GM12878 (cell line): ENCODE results near the gene SURF4. TPM values are rescaled to one million over a fixed set of nuclear protein-coding genes. Genes with fewer than 3 reads are reported as not detected.
A peak's percentile ranks its signal among the peaks of the same experiment; 100 is the strongest.

Experiments used
- BRCA1 ChIP-seq: IDR thresholded peaks from 2 replicates; pipeline ENCODE4 v1.6.1; 2011; ENCODE audit warnings: low read depth, low read length, improper control_type of control experiment
- E2F4 ChIP-seq: IDR thresholded peaks from 2 replicates; pipeline ENCODE4 v1.6.1; 2012; ENCODE audit warnings: low read depth, low read length, improper control_type of control experiment
- E2F8 ChIP-seq: fragments of 450-650 bp; IDR thresholded peaks from 2 replicates; pipeline ENCODE4 v1.6.1; 2018; ENCODE audit warnings: mild to moderate bottlenecking, low read depth, moderate library complexity; ENCODE audit not compliant: partially characterized antibody
- FOS ChIP-seq: IDR thresholded peaks from 3 replicates; pipeline ENCODE4 v1.6.1; 2011; ENCODE audit warnings: borderline replicate concordance; ENCODE audit not compliant: insufficient read length; ENCODE audit errors: extremely low read depth
- GATAD2B ChIP-seq: fragments of 450-650 bp; conservative IDR thresholded peaks from 2 replicates; pipeline ENCODE4 v1.6.1; 2017; ENCODE audit warnings: low read depth, mild to moderate bottlenecking, moderate library complexity
- HDAC6 ChIP-seq: fragments of 200-600 bp; sonication (generic); IDR thresholded peaks from one replicate; pipeline ENCODE4 v1.8.0; 2017; ENCODE audit warnings: antibody characterized with exemption; ENCODE audit not compliant: unreplicated experiment
- IKZF2 ChIP-seq, 2 experiments: fragments of 450-650 bp; IDR thresholded peaks; 2 replicates each; pipeline ENCODE4 v1.6.1; 2017; ENCODE audit warnings: mild to moderate bottlenecking in 2 of 2, moderate library complexity in 2 of 2
- IRF5 ChIP-seq: fragments of 450-650 bp; IDR thresholded peaks from 2 replicates; pipeline ENCODE4 v1.6.1; 2017; ENCODE audit warnings: borderline replicate concordance
- LARP7 ChIP-seq: fragments of 450-650 bp; IDR thresholded peaks from 2 replicates; pipeline ENCODE4 v1.6.1; 2017; ENCODE audit warnings: mild to moderate bottlenecking
- MYC ChIP-seq: IDR thresholded peaks from 2 replicates; pipeline ENCODE4 v1.6.1; 2011; ENCODE audit warnings: mild to moderate bottlenecking, low read length, moderate library complexity, inconsistent platforms; ENCODE audit not compliant: insufficient read depth, insufficient replicate concordance, insufficient read length, severe bottlenecking
- NBN ChIP-seq: fragments of 450-650 bp; IDR thresholded peaks from 2 replicates; pipeline ENCODE4 v1.6.1; 2016
- NKRF ChIP-seq: fragments of 450-650 bp; conservative IDR thresholded peaks from 2 replicates; pipeline ENCODE4 v1.6.1; 2017; ENCODE audit warnings: mild to moderate bottlenecking, moderate library complexity
- NR2C2 ChIP-seq: IDR thresholded peaks from 2 replicates; pipeline ENCODE4 v1.6.1; 2011; ENCODE audit warnings: borderline replicate concordance, low read depth; ENCODE audit not compliant: control insufficient read depth, insufficient read length
- RB1 ChIP-seq: fragments of 450-650 bp; formaldehyde crosslinking; IDR thresholded peaks from 2 replicates; pipeline ENCODE4 v1.6.1; 2017; ENCODE audit warnings: mild to moderate bottlenecking, borderline replicate concordance
- RBBP5 ChIP-seq: fragments of 200-600 bp; sonication (generic); conservative IDR thresholded peaks from 2 replicates; pipeline ENCODE4 v1.6.1; 2016
- RCOR1 ChIP-seq: conservative IDR thresholded peaks from 2 replicates; pipeline ENCODE4 v1.6.1; 2012; ENCODE audit warnings: low read depth, low read length, improper control_type of control experiment
- ZNF207 ChIP-seq: fragments of 450-650 bp; IDR thresholded peaks from 2 replicates; pipeline ENCODE4 v1.6.1; 2014; ENCODE audit warnings: antibody characterized with exemption, mild to moderate bottlenecking, borderline replicate concordance
- ZNF217 ChIP-seq: fragments of 450-650 bp; IDR thresholded peaks from 2 replicates; pipeline ENCODE4 v1.6.1; 2017; ENCODE audit warnings: antibody characterized with exemption, mild to moderate bottlenecking
- ZSCAN29 ChIP-seq: fragments of 450-650 bp; IDR thresholded peaks from 2 replicates; pipeline ENCODE4 v1.6.1; 2017; ENCODE audit warnings: mild to moderate bottlenecking, moderate library complexity
- ZZZ3 ChIP-seq: IDR thresholded peaks from 2 replicates; pipeline ENCODE4 v1.6.1; 2011; ENCODE audit warnings: low read depth; ENCODE audit not compliant: control insufficient read depth, insufficient read length
- polyA plus RNA-seq, 11 experiments: library from polyadenylated mRNA; depleted of rRNA in 4 of 11; unstranded in 6 of 11; stranded (reverse) in 5 of 11; fragments of >200 nt; fragmentation: Nextera tagmentation in 4 of 11; fragmentation: Illumina TruSeq in 1 of 11; extraction: Ambion mirVana in 4 of 11; extraction: Trizol in 1 of 11; gene quantifications; 1 replicate in 1 of 11; 2 replicates in 10 of 11; pipeline versions ENCODE4 v1.2.1 to v1.2.3, GENCODE V29; 2011 to 2016; ENCODE audit warnings: inconsistent platforms in 2 of 11, missing spikeins in 2 of 11, low read depth in 1 of 11
- total RNA-seq, 4 experiments: library from RNA; depleted of rRNA in 3 of 4; stranded (reverse); fragments of >200 nt in 3 of 4; fragmentation: Illumina TruSeq in 1 of 4; extraction: Trizol in 1 of 4; gene quantifications; 2 replicates each; pipeline versions ENCODE4 v1.2.1 to v1.2.3, GENCODE V29; 2013 to 2021

Gene SURF4
- total and polyA plus RNA-seq, 10 of the 15 experiments (the other 5 are each of a cell fraction or from before 2014, with no cell fraction given): 6.4 to 134 (median 78.7) TPM

- TF ChIP-seq MYC (peak; percentile 95), IRF5 (peak; percentile 86), GATAD2B (peak; percentile 39), FOS (no peak), ZNF207 (peak; percentile 96), ZSCAN29 (no peak), RB1 (peak; percentile 99), E2F4 (no peak), NR2C2 (no peak), BRCA1 (peak; percentile 92), E2F8 (peak; percentile 39), NBN (peak; percentile 90), RBBP5 (peak; percentile 99), HDAC6 (peak; percentile 89), ZNF217 (no peak), IKZF2 (IDR thresholded peaks at IDR 0.05) (no peak), RCOR1 (peak; percentile 98), NKRF (peak; percentile 85), ZZZ3 (peak; percentile 64), LARP7 (peak; percentile 72)
Measured at GRCh38 chr9:133347985-133348717, 27.7 kb downstream of the SURF4 start, which contains the start of the genes MED22 and RPL7A (continued).
